ENCODE measurements around the gene SMG6. TPM values are rescaled to one million over a fixed set of nuclear protein-coding genes. Genes with fewer than 3 reads are reported as not detected.
A peak's percentile ranks its signal among the peaks of the same experiment; 100 is the strongest.

Gene SMG6
- total RNA-seq, 1 donor, result 49.3 TPM

- no peak overlapping the region for H3K4me3 ChIP-seq (ENCODE audit: low read depth, low read length)
- no peak for TF ChIP-seq CTCF (IDR thresholded peaks at IDR 0.05; ENCODE audit: insufficient read depth, low read length)
- DNase-seq (ENCODE audit: low read depth), result no peak
Measured at GRCh38 chr17:2076087-2076984, 227.2 kb downstream of the SMG6 start.

- peak; percentile 15 for TF ChIP-seq CTCF (IDR thresholded peaks at IDR 0.05; ENCODE audit: insufficient read depth, low read length)
- H3K4me3 ChIP-seq (ENCODE audit: low read depth, low read length), result no peak overlapping the region
- DNase-seq (ENCODE audit: low read depth), result peak; percentile 56
Measured at GRCh38 chr17:2075336-2076086, 228.1 kb downstream of the SMG6 start.

- no peak for TF ChIP-seq CTCF (IDR thresholded peaks at IDR 0.05; ENCODE audit: insufficient read depth, low read length)
- no peak for DNase-seq (ENCODE audit: low read depth)
- no peak overlapping the region for H3K4me3 ChIP-seq (ENCODE audit: low read depth, low read length)
Measured at GRCh38 chr17:2074919-2075318, 228.7 kb downstream of the SMG6 start.

- no peak overlapping the region for H3K4me3 ChIP-seq (ENCODE audit: low read depth, low read length)
- no peak for TF ChIP-seq CTCF (IDR thresholded peaks at IDR 0.05; ENCODE audit: insufficient read depth, low read length)
- DNase-seq (ENCODE audit: low read depth), result no peak
Measured at GRCh38 chr17:2071455-2072281, 231.9 kb downstream of the SMG6 start.

- H3K4me3 ChIP-seq (ENCODE audit: low read depth, low read length), result no peak overlapping the region
- DNase-seq (ENCODE audit: low read depth), result no peak
- TF ChIP-seq CTCF (IDR thresholded peaks at IDR 0.05; ENCODE audit: insufficient read depth, low read length), result no peak
Measured at GRCh38 chr17:2071024-2071385, 232.6 kb downstream of the SMG6 start.

- TF ChIP-seq CTCF (IDR thresholded peaks at IDR 0.05; ENCODE audit: insufficient read depth, low read length), result no peak
- H3K4me3 ChIP-seq (ENCODE audit: low read depth, low read length), result no peak overlapping the region
- DNase-seq (ENCODE audit: low read depth), result no peak
Measured at GRCh38 chr17:2070241-2071023, 233.2 kb downstream of the SMG6 start.
